DOHH2 (cell line): ENCODE data around the gene PLAGL1.

Source experiments
- CTCF ChIP-seq: fragments of 200-600 bp; sonication (generic); IDR thresholded peaks from one replicate; pipeline ENCODE4 v1.5.1; 2014; ENCODE audit warnings: antibody characterized with exemption, mild to moderate bottlenecking, low read depth, low read length; ENCODE audit not compliant: poor library complexity, severe bottlenecking
- EZH2phosphoT487 ChIP-seq: fragments of 200-600 bp; sonication (generic); IDR thresholded peaks from 2 replicates; pipeline ENCODE4 v1.6.1; 2017; ENCODE audit warnings: borderline replicate concordance, mild to moderate bottlenecking, antibody characterized with exemption, low read length, moderate library complexity, mixed read lengths

DNA sequence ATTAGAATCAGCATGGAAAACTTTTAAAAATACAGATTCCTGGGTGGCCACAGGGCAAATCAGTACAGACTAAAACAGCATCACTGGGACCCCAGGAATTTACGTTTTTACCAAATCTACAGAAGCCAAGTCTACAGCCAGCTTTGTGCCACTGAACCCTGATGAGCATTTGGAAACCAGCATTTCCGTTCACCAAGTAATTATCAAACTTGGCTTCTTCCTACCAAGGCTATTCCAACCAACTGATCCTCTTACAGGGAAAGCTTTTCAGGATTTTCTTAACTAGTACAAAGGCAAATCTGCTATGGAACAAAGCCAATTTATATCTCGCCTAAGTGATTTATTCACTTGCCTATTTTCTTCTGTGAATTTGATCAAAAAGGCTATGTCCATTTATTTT is 47.0 kb downstream of the PLAGL1 start:
- TF ChIP-seq EZH2phosphoT487 (no peak), CTCF (no peak)
